OCI-M2 (cell line): ENCODE results near the gene TMEM242.
"Not testable (repeated sequence)": the region's sequence is repeated elsewhere in the genome, so short reads cannot be mapped to it uniquely, and the experiment has no call there.

ENCODE experiments used
- DNase-seq: peaks from one replicate; lab custom pipeline; 2025; ENCODE audit not compliant: unreplicated experiment; lab: John Stamatoyannopoulos, UW

Gene TMEM242

DNA sequence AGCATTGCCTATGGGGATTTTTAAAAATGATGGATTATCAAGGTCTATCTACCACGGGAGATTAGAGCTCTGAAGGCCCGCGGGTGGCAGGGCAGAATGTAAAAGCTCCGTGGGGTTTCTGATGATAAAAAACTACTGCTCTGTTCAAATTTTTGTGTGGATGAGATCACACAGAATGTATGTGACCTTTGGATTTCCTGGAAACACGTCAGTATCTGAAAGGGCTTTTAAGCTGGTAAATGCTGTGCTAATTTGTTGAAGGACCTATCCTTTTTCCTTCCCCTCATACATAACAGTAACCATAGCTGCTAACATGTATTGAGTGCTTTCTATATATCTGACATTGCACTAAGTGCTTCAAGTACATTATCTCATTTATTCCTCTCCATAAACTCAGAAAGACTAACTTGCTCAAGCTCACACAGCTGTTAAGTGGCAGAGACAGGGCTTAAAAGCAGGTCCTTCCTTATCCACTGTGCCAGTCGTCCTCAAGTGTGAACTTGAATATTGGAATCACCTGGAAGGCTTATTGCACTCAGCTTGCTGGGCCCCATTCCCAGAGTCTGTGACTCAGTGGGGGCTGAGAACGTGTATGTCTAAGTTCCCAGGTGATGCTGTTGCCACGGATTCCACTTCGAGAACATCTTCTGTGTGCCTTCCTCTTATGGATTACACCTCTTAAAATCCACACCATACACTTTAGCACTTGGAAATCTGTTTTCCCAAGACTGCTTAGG, 1.9 kb upstream of the TMEM242 start:
- DNase-seq: no peak

DNA sequence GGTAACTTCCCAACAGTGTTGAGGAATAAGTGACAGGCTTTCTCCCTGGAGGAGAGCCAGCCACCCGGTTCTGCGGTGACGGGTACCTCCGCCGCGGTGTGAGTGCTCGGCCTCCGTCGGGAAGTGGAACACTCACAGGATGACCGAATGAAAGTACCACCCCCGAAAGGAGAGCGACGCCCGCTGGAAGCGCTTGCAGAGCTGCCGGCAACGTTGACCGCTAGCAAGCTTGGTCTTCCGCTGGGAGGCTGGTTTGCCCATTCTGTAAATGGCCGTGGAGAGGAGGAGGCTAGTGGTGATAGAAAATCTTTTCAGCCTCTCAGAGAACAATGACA, 614 bp upstream of the TMEM242 start:
- DNase-seq: no peak

DNA sequence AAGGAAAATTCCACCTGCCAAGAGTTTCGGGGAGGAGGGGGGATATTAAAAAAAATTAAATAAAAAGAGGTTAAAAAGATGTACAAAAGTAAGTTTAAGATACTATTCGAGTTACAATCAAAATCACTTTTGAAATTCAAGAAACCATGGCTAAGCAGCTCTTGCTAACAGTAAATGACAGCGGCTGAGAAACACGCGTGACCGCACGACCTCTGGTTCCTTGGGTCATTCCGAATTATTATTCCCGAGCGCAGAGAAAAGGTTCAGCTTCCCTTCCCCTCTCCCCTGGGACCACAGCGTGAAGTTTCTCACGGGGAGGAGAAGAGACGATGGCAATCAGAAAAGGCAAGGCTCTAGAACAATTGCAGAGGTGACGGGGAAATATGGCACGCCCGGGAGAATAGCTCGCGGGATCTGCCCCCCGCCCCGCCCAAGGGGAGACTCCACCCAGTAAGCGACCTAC, 496 bp downstream of the TMEM242 start:
- no peak for DNase-seq

DNA sequence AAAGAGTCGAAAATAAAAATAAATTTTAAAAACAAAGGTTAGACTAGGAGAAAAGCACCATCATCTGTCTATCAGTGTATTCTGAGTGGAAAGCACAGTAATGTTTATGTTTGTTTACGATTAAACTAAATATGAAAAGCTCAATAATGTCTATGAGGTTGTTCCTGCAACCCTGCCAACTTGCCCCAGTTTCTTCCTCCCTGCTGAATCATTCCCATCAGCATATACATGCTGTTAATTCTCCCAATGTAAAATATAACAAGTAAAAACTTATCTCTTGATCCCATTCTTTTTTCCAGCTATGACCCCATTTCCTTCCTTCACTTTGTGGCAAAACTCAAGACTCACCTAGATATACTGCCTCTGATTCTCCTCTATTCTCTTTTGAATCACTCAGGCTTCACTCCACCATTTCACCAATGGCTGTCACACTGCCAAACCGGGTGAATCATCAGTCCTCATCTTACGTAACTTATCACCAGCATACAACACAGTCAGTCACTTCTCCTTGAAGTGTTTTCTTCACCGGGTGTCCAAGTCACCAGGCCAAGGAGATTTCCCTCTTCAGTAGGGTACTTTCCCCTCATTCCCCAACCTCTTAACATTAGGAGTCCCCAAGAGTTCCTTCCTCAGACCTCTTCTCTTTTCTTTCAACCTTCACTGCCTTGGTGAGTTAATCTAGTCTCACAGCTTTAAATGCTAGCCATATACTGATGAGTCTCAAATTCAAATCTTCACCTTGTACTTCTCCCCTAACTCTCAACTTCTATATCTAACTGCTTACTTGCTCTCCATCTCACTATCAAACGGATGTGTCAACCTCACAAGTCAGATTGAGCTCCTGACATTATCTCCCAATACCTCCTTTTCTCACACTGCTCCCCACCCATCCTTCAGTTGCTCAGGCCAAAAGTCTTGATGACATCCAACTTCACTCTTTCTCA, 6.2 kb downstream of the TMEM242 start:
- DNase-seq: no peak

DNA sequence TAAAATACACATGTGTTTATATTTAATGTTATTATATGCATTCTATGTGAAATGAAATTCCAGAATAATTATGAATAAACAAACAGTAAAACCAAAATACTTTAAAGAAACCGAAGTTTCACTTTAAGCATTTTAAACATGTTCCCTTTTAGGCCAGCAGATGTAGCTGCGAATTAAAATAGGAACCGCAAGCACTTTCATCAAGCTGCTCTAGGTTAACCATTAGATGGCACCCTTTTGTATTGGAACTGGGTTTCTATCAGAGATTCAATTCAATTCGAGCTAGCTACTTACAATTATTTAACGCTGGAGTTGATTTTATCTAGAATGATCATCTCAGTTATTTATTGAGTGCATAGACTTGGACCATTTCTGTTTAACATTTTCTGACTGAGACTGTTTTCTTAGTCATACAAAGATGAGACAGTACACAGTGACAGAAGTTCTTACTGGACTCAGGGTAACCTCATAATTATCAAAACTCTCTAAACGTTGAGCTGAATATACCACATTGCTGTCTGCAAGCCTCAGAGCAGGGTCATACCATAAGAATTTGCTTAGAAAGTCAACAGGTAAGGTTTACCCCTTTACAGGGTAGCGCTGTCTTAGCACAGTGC, 8.5 kb downstream of the TMEM242 start:
- no peak for DNase-seq

DNA sequence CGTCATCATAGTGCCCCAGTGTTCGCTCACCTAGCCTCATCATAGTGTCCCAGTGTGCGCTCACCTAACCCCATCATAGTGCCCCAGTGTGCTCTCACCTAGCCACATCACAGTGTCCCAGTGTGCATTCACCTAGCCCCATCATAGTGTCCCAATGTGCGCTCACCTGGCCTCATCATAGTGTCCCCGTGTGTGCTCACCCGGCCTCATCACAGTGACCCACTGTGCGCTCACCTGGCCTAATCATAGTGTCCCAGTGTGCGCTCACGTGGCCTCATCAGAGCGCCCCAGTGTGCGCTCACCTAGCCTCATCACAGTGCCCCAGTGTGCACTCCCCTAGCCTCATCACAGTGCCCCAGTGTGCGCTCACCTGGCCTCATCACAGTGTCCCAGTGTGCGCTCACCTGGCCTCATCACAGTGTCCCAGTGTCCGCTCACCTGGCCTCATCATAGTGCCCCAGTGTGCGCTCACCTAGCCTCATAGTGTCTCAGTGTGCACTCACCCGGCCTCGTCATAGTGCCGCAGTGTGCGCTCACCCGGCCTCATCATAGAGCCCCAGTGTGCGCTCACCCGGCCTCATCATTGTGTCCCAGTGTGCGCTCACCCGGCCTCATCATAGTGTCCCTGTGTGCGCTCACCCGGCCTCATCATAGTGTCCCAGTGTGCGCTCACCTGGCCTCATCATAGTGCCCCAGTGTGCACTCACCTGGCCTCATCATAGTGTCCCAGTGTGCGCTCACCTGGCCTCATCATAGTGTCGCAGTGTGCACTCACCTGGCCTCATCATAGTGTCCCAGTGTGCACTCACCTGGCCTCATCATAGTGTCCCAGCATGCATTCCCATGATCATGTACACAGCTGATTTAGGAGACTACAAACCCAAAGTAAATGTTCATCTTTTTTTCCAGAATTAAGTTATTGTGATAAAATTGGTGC, 9.5 kb downstream of the TMEM242 start:
- DNase-seq: no peak

DNA sequence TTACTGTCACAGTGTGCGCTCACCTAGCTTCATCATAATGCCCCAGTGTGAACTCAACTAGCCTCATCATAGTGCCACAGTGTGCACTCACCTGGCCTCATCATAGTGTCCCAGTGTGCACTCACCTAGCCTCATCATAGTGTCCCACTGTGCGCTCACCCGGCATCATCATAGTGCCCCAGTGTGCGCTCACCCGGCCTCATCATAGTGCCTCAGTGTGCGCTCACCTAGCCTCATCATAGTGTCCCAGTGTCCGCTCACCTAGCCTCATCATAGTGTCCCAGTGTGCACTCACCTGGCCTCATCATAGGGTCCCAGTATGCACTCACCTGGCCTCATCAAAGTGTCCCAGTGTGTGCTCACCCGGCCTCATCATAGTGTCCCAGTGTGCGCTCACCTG, 10.6 kb downstream of the TMEM242 start:
- DNase-seq: no peak

DNA sequence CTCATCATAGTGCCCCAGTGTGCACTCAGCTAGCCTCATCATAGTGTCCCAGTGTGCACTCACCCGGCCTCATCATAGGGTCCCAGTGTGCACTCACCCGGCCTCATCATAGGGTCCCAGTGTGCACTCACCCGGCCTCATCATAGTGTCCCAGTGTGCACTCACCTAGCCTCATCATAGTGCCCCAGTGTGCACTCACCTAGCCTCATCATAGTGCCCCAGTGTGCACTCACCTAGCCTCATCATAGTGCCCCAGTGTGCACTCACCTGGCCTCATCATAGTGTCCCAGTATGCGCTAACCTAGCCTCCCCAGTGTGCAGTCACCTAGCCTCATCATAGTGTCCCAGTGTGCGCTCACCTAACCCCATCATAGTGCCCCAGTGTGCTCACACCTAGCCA, 12.6 kb downstream of the TMEM242 start:
- not testable (repeated sequence) for DNase-seq

DNA sequence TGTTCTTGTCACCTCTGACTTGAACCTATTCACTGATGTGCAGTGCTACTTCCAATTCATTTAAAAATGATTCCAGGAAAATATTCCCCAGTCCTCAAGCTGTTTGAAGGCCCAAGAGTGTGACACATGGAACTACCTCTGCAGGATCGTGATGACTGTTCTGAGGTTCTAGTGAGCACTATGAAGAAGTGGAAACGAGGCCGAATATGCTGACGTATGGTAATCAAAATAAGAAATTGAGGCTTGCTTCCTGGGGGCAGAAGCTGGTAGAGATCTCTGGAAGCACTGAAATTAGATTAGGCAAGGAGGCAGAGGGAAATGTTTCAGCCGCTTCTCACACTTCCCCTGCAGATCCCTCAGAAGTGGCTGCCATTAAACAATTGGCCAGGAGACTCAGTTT, 15.7 kb downstream of the TMEM242 start:
- DNase-seq: no peak

DNA sequence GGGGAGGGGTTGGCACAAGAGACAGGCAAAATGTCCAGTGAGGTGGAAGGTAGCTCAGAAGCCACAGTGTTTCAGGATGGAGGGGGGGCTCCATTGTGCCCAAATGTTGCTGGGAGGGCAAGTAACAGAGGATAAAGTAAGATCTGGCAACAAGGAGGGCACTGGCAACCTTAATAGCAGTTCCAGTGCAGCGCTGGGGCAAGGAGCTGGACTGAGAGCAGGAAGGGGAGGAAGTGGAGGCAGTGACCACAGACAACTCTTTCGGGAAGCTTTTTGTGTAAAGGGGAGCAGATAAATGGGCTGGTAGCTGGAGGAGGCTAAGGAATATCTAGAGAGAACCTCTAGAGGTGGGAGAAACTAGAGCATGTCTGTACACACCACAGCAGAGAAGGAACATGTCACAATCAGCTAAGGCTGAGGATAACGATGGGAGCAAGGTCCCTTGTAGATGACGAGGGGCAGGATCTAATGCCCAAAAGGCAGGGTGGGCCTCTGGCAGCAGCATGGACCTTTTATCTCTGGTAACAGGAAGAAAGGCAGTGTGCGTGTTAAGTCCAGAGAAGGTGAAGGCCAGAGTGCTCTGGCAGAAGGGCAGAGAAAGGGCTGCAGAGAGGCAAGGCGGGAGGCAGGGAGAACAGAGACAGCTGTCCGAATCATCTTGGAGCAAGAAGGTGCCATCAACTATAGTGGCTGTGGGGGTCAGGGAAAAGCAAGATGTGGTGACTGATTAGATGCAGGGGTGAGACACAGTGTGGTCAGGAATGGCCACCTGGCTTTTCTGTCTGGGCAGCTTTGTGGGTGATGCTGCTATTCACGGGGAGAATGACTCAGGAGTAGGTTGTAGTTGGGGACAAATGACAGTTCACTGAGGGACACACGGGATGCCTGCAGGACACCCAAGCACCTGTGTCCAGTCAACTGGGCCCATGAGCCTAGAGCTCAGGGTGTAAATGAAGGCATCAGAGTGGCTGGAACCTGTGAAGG, 17.4 kb downstream of the TMEM242 start:
- DNase-seq: no peak

DNA sequence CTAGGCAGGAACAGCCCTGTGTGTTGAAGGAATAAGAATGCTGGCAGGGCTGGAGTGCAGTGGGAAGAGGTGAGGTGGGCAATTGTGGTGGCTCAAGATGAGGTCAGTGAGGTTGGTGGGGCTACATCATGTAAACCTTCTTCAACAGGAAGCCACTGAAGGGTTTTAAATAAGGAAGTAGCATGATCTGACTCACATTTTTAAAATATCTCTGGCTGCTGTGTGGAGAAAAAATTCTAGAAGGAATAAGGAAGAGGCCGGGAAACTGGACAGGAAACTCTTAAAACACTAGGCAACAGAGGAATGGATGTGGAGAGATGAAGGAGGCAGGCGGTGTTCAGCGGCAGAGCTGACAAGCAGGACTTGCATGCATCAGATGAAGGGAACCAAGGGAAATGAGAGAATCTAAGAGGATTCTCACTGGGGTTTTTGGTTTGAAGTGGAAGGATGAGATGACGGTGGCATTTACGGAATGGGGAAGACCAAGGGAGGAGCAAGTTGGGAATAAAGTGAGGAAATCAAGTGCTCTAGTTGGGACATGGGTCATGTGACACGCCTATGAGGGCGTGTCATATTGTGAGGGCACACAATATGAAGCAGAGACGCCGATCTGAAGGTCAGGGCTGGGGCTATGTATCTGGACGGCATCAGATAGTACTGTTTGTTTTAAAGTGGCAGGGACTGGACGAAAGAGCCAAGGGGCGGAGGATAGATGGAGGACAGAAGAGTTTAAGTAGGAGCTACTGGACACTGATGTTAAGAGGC, 18.2 kb downstream of the TMEM242 start:
- DNase-seq: no peak

DNA sequence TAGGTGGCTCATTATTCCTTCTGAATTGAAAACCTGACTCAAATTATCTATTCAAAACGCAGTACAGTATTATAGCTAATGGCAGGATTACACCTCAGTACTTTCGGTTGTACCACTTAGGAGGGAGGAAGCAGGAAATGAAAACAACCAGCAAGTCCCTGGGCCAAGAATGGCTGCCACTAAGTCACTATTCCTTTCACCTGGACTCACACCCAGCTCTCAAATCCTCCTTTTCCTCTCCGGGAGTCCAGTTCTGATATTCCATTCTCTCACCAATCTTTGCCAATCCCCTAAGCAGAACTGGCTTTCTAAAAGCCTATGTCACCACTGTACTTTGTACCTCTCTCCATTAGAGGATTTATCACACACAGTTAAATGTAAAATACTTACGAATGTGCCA, 20.6 kb downstream of the TMEM242 start:
- DNase-seq: no peak

DNA sequence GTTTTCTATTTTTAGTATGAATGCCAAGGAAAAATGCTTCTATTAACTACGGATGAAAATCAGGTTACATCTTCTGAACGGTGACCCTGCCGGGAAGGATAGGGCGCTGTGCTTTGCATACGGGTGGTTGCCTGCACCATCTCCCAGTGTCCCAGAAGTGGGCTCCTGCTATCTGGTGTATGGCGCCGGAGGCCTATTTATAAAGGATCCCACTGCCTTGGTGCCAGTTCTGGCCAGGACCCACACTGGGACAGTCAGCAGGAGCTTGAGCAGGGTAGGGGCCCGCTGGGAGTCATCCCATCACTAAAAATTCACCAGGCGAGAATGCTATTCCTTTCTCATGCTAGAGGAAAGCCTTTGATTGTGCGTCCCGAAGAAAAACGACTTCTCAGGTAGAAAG, 22.9 kb downstream of the TMEM242 start:
- DNase-seq: no peak

DNA sequence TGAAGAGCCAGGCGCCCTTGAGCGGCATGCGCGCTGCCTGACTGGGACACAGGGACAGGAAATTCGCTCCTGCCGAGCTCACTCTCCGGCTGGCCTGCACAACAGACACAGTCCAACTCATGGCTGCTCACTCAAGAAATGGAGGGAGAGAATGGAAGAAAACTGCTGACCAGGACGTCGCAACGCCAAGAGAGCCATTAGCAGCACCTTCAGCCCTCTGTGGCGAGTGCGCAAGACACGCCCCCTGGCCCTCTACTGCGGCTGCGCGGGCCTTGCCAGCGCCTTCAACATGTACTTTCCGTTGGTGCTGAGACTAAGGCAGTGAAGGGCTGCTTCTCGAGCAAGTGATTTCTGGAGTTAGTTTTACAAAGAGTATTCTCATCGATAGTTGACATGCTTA, 23.3 kb downstream of the TMEM242 start:
- DNase-seq: no peak

DNA sequence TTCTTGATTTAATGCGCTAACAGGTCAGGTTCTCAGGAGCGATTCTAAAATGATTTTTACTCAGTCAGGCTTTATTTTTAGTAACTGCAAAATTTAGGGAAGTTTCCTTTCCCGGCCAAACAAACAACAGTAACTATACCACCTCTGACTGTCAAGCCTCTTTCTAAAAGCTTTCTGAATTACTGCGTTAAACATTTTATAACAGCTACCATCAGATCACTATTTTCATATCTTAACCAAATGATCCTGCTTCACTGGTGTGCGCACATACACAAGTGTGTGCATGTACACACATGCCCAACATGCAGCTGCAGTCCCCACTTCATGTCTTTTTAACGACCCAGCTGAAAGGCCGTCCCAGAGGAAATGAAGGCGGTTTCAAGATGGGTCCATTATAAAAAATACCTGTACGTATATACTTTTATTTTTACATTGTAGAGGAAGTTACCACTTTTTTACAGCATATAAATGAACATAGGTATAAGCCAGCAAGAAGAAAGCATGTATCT, 25.0 kb downstream of the TMEM242 start:
- no peak for DNase-seq

DNA sequence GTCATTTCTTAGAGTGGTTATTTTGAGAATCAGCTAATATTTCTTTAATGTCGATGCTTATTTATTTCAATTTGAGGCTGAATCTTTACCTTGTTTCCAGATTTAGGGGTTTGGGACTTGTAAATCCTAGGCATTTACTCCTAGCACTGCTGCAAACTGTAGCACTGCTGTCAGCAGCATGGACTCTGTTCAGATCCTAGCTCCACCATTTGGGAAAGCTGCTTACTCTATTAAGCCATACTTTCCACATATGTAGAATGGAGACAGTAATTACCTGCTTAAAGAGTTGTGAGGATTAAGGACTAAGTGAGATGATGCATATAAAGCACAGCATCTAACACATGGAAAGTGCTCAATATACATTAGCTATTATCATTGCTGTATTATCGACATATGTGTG, 28.7 kb downstream of the TMEM242 start:
- no peak for DNase-seq

DNA sequence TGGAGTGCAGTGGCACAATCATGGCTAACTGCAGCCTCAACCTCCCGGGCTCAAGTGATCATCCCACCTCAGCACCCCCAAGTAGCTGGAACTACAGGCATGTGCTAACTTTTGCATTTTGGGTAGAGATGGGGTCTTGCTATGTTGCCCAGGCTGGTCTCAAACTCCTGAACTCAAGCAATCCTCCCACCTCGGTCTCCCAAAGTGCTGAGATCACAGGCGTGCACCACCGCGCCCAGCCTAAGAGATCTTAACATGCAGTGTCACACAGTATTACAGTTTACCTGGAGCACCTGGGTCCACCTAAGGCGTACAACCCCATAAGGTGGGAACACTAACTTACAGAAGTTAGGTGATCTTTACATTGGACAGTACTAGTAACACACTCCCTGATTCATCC, 29.5 kb downstream of the TMEM242 start:
- DNase-seq: no peak

DNA sequence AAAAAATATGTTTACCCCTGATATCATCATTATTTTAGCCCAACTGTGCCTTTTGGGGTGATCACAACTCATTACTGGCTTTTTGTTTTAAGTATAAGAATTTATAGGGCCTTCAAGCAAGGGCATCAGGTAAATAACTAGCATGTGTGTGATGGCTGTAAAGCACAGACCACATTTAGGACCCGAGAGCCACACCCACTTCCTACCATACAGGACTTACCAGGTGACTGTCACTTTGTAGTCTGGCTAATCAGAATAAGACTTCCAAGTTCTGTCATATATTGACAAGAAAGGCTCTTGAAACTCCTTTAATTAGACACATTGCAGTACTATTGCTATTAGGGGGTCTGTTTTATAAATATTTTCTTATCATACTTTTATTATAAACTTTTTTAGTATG, 31.1 kb downstream of the TMEM242 start:
- no peak for DNase-seq

DNA sequence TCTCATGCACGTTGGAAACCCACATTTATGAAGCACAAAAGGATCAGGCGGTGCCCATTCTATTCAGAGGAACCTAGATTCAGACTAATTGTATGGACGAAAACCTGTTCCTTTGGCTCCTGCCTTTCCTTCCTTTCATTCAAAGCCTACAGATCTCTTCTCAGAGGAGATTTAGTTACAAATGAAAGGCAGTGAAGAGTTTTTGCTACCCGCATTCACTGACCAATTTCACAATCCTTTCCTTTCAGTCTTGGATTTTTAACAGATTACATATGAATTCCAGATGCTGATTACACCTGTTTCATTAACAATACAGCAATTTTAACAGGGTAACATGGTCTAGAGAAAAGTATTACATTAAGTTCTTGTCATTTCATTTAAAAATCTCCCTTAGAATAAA, 32.0 kb downstream of the TMEM242 start:
- DNase-seq: no peak
